SK-N-SH (cell line): ENCODE results near the gene COL17A1. TPM values are rescaled to one million over a fixed set of nuclear protein-coding genes. Genes with fewer than 3 reads are reported as not detected.

Source experiments
- CTCF ChIA-PET: fragments of 300-600, 350-600 bp; formaldehyde crosslinking; extraction: SDS; loops from one replicate; lab custom pipeline; 2021; lab: Yijun Ruan, JAX
- POLR2A ChIA-PET: fragments of 350-600 bp; sonication (Branson Sonifier 250); formaldehyde crosslinking; extraction: SDS; loops from one replicate; lab custom pipeline; 2020; ENCODE audit warnings: antibody characterized with exemption, inconsistent platforms; lab: Yijun Ruan, JAX
- DNase-seq: peaks from one replicate; pipeline ENCODE4 v3.0.0; 2012
- H2AFZ ChIP-seq: fragments of 200-600 bp; sonication (generic); 2 replicates; pipeline ENCODE4 v1.8.1; 2016; ENCODE audit warnings: antibody characterized with exemption, mild to moderate bottlenecking, low read depth
- H3F3A ChIP-seq: fragments of 200-600 bp; sonication (generic); replicated peaks from 2 replicates; pipeline ENCODE3; 2016; ENCODE audit warnings: antibody characterized with exemption, mild to moderate bottlenecking; ENCODE audit not compliant: insufficient read depth
- H3K27ac ChIP-seq, 2 experiments: fragments of 200-500 bp in 1 of 2; fragments of 200-600 bp in 1 of 2; sonication (Bioruptor generic) in 1 of 2; sonication (generic), shearing (Covaris generic) in 1 of 2; 2 replicates each; pipeline versions ENCODE4 v1.5.1 to v1.6.1; 2014 to 2016; ENCODE audit warnings: low read depth in 2 of 2, inconsistent platforms in 1 of 2, low read length in 1 of 2, mild to moderate bottlenecking in 1 of 2, mixed read lengths in 1 of 2
- H3K27me3 ChIP-seq: fragments of 200-600 bp; sonication (generic), shearing (Covaris generic); 2 replicates; pipeline ENCODE4 v1.6.1; 2016; ENCODE audit warnings: mixed run types; ENCODE audit not compliant: insufficient read depth
- H3K36me3 ChIP-seq, 2 experiments: fragments of 200-500 bp in 1 of 2; fragments of 200-600 bp in 1 of 2; sonication (Bioruptor generic) in 1 of 2; sonication (generic) in 1 of 2; replicated peaks in 1 of 2; 2 replicates each; pipeline versions ENCODE3 to v1.5.1; 2014 to 2016; ENCODE audit warnings: low read length in 1 of 2, mild to moderate bottlenecking in 1 of 2; ENCODE audit not compliant: insufficient read depth in 2 of 2, control insufficient read depth in 1 of 2
- H3K4me1 ChIP-seq, 2 experiments: fragments of 200-500 bp in 1 of 2; fragments of 200-600 bp in 1 of 2; sonication (Bioruptor generic) in 1 of 2; sonication (generic), shearing (Covaris generic) in 1 of 2; 2 replicates each; pipeline versions ENCODE4 v1.5.1 to v1.6.1; 2014 to 2016; ENCODE audit warnings: low read depth in 1 of 2, low read length in 1 of 2, mixed run types in 1 of 2; ENCODE audit not compliant: insufficient read depth in 2 of 2, control insufficient read depth in 1 of 2
- H3K4me2 ChIP-seq: fragments of 200-600 bp; sonication (generic), shearing (Covaris generic); 2 replicates; pipeline ENCODE4 v1.6.1; 2017; ENCODE audit warnings: mixed run types
- H3K4me3 ChIP-seq, 2 experiments: fragments of 200-500 bp in 1 of 2; fragments of 200-600 bp in 1 of 2; sonication (Bioruptor generic) in 1 of 2; sonication (generic), shearing (Covaris generic) in 1 of 2; 2 replicates each; pipeline versions ENCODE4 v1.5.1 to v1.8.1; 2014 to 2016; ENCODE audit warnings: low read depth in 2 of 2, inconsistent platforms in 1 of 2, low read length in 1 of 2, mild to moderate bottlenecking in 1 of 2, mixed read lengths in 1 of 2, moderate library complexity in 1 of 2
- H3K79me2 ChIP-seq: fragments of 200-600 bp; sonication (generic); 2 replicates; pipeline ENCODE4 v1.8.1; 2017; ENCODE audit warnings: mild to moderate bottlenecking; ENCODE audit not compliant: insufficient read depth
- H3K9ac ChIP-seq: fragments of 200-600 bp; sonication (generic); 2 replicates; pipeline ENCODE4 v1.6.1; 2017; ENCODE audit warnings: mixed run types
- H3K9me2 ChIP-seq: fragments of 200-600 bp; sonication (generic); 2 replicates; pipeline ENCODE4 v1.6.1; 2017; ENCODE audit warnings: mixed run types
- H3K9me3 ChIP-seq: fragments of 200-600 bp; sonication (generic); 2 replicates; pipeline ENCODE4 v1.6.1; 2017; ENCODE audit warnings: mixed run types, mild to moderate bottlenecking, moderate library complexity
- H4K20me1 ChIP-seq: fragments of 200-600 bp; sonication (generic); 2 replicates; pipeline ENCODE4 v1.6.1; 2017; ENCODE audit warnings: mild to moderate bottlenecking, mixed run types; ENCODE audit not compliant: insufficient read depth
- CHD2 ChIP-seq: fragments of 150-350 bp; IDR thresholded peaks from 2 replicates; pipeline ENCODE4 v1.6.1; 2018; ENCODE audit warnings: low read length; ENCODE audit not compliant: partially characterized antibody
- ELF1 ChIP-seq: IDR thresholded peaks from 2 replicates; pipeline ENCODE4 v1.4.0; 2012
- EP300 ChIP-seq, 2 experiments: IDR thresholded peaks; 2 replicates each; pipeline versions ENCODE4 v1.4.0 to v1.6.1; 2012; ENCODE audit warnings: borderline replicate concordance in 1 of 2, low read depth in 1 of 2, low read length in 1 of 2
- FOSL2 ChIP-seq: IDR thresholded peaks from 2 replicates; pipeline ENCODE4 v1.4.0; 2012; ENCODE audit warnings: low read depth, mild to moderate bottlenecking, moderate library complexity, borderline replicate concordance
- FOXJ3 ChIP-seq: sonication (generic); formaldehyde crosslinking; IDR thresholded peaks from 2 replicates; pipeline ENCODE4 v1.5.1; 2020; ENCODE audit warnings: mild to moderate bottlenecking, missing genetic modification reagents
- FOXM1 ChIP-seq: IDR thresholded peaks from 2 replicates; pipeline ENCODE4 v1.4.0; 2012; ENCODE audit warnings: low read depth, mild to moderate bottlenecking
- GATA2 ChIP-seq: sonication (generic); formaldehyde crosslinking; IDR thresholded peaks from 2 replicates; pipeline ENCODE4 v1.5.0; 2020; ENCODE audit warnings: mild to moderate bottlenecking, missing genetic modification reagents
- JUND ChIP-seq: IDR thresholded peaks from 2 replicates; pipeline ENCODE4 v1.4.0; 2012
- MEF2A ChIP-seq: IDR thresholded peaks from 2 replicates; pipeline ENCODE4 v1.4.0; 2012; ENCODE audit warnings: low read depth, borderline replicate concordance
- NFIC ChIP-seq: IDR thresholded peaks from 2 replicates; pipeline ENCODE4 v1.4.0; 2012; ENCODE audit warnings: borderline replicate concordance
- PBX3 ChIP-seq: IDR thresholded peaks from 2 replicates; pipeline ENCODE4; 2012
- POLR2AphosphoS5 ChIP-seq: IDR thresholded peaks from 2 replicates; pipeline ENCODE4 v1.6.1; 2012; ENCODE audit warnings: low read depth, low read length
- RAD21 ChIP-seq: IDR thresholded peaks from 2 replicates; pipeline ENCODE4 v1.6.1; 2012; ENCODE audit warnings: mild to moderate bottlenecking, low read length
- RCOR1 ChIP-seq: fragments of 150-350 bp; IDR thresholded peaks from 2 replicates; pipeline ENCODE4 v1.6.1; 2017; ENCODE audit warnings: antibody characterized with exemption, low read length
- TAF1 ChIP-seq: IDR thresholded peaks from 2 replicates; pipeline ENCODE4 v1.6.1; 2012; ENCODE audit warnings: low read depth, mild to moderate bottlenecking, low read length, moderate library complexity, borderline replicate concordance
- TCF12 ChIP-seq: IDR thresholded peaks from 2 replicates; pipeline ENCODE4 v1.4.0; 2012
- USF2 ChIP-seq: fragments of 150-350 bp; IDR thresholded peaks from 2 replicates; pipeline ENCODE4 v1.6.1; 2017; ENCODE audit warnings: antibody characterized with exemption, low read length, low read depth, borderline replicate concordance
- ZBTB33 ChIP-seq: IDR thresholded peaks from 2 replicates; pipeline ENCODE4 v1.4.0; 2012; ENCODE audit warnings: low read depth, borderline replicate concordance
- WGBS: methylation state at CpG from one replicate; pipeline ENCODE4 v1.1.6; 2017; ENCODE audit warnings: low lambda C conversion rate; 5-methylcytosine and 5-hydroxymethylcytosine counted together
- polyA plus RNA-seq, 3 experiments: library from polyadenylated mRNA; depleted of rRNA; stranded (reverse); fragments of >200 nt; gene quantifications; 2 replicates each; pipeline ENCODE4 v1.2.3, GENCODE V29; 2012

Gene COL17A1
- polyA plus RNA-seq, 1 of the 3 experiments (the other 2 are of a cell fraction), result 0.12 TPM

- H3K36me3 ChIP-seq, result peaks cover 54 to 68% of the 10 kb centered on the region in 2 experiments
- H2AFZ ChIP-seq, result no peak overlapping the region
- H3K9me3 ChIP-seq, result no peaks in the 10 kb centered on the region
- H3K4me1 ChIP-seq, result peaks cover 0 to 1% of the 10 kb centered on the region in 2 experiments; a peak in 2 of 4 replicates
- H4K20me1 ChIP-seq, result no peaks in the 10 kb centered on the region
- no peaks in the 10 kb centered on the region for H3K79me2 ChIP-seq
- H3F3A ChIP-seq, result peaks cover 14% of the 10 kb centered on the region
- no peak for DNase-seq
- H3K27ac ChIP-seq, result no peak overlapping the region
- 96% methylated on average over 5 of the region's 5 CpGs for WGBS
- H3K9me2 ChIP-seq, result no peaks in the 10 kb centered on the region
- POLR2A ChIA-PET, result no interaction called here
- TF ChIP-seq ELF1 (no peak), MEF2A (no peak), EP300 (IDR thresholded peaks at IDR 0.05; ENCODE audit: borderline replicate concordance in 1 of 2, low read depth in 1 of 2, low read length in 1 of 2) (no peak), USF2 (no peak), ZBTB33 (no peak), CHD2 (no peak), TCF12 (no peak), RCOR1 (no peak), POLR2AphosphoS5 (no peak), PBX3 (no peak), FOXM1 (no peak), NFIC (no peak), FOXJ3 (CRISPR knock-in tag) (no peak), FOSL2 (no peak), GATA2 (CRISPR knock-in tag) (no peak), JUND (no peak), TAF1 (no peak), RAD21 (no peak)
- TF ChIP-seq, all 33 proteins: peak for 0
- CTCF ChIA-PET, result interaction anchor here (0.9 kb wide), 1 partner anchor 42 kb away, joined by 3 read pairs; no protein-coding TSS in a partner anchor
- Histone ChIP-seq H3K4me2 (no peak overlapping the region), H3K27me3 (no peaks in the 10 kb centered on the region), H3K9ac (no peak overlapping the region), H3K4me3 (no peak overlapping the region)
Measured at GRCh38 chr10:104025524-104025923, 60.2 kb downstream of the COL17A1 start.
